MG63 (cell line): ENCODE data around the gene VPS18. TPM values are rescaled to one million over a fixed set of nuclear protein-coding genes. Genes with fewer than 3 reads are reported as not detected.
"Not testable (repeated sequence)": the region's sequence is repeated elsewhere in the genome, so short reads cannot be mapped to it uniquely, and the experiment has no call there.

Experiments used
- DNase-seq: peaks from one replicate; pipeline ENCODE4 v3.0.0-alpha.2; 2020
- H3K27me3 ChIP-seq: fragments of 250-450 bp; sonication (Bioruptor Pico); 2 replicates; pipeline ENCODE4 v1.5.1; 2020; ENCODE audit warnings: mild to moderate bottlenecking, moderate library complexity
- H3K36me3 ChIP-seq: fragments of 250-450 bp; sonication (Bioruptor Pico); 2 replicates; pipeline ENCODE4 v1.5.1; 2020; ENCODE audit warnings: mild to moderate bottlenecking, moderate library complexity
- H3K4me3 ChIP-seq: fragments of 250-450 bp; sonication (Bioruptor Pico); 2 replicates; pipeline ENCODE4 v1.5.1; 2020; ENCODE audit warnings: mild to moderate bottlenecking, moderate library complexity
- H3K9me3 ChIP-seq: fragments of 250-450 bp; sonication (Bioruptor Pico); 2 replicates; pipeline ENCODE4 v1.5.1; 2020; ENCODE audit warnings: mild to moderate bottlenecking, moderate library complexity
- total RNA-seq: library from RNA; depleted of rRNA; stranded (reverse); fragments of >200 nt; shearing (Covaris generic); gene quantifications from 2 replicates; pipeline ENCODE4 v1.2.3, GENCODE V29; 2014; ENCODE audit warnings: low replicate concordance

Gene VPS18
- total RNA-seq, 1 experiment from 2014 or later = 24.8 TPM

DNA sequence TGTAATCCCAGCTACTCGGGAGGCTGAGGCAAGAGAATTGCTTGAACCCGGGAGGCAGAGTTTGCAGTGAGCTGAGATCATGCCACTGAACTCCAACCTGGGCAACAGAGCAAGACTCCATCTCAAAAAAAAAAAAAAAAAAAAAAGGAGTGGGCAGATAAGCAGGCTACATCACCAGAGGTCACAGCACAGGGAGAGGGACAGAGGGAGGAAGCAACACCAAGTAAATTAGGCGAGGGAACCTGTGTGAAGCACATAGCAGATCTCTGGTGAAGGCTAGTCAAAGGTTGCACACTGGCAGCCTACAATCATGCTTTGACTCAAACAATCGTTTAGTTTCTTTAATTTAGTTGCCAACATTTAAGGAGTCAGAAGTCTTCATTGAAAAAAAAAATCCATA, 33.1 kb upstream of the VPS18 start:
- not testable (repeated sequence) for DNase-seq, H3K27me3 ChIP-seq, H3K9me3 ChIP-seq, H3K4me3 ChIP-seq, H3K36me3 ChIP-seq

DNA sequence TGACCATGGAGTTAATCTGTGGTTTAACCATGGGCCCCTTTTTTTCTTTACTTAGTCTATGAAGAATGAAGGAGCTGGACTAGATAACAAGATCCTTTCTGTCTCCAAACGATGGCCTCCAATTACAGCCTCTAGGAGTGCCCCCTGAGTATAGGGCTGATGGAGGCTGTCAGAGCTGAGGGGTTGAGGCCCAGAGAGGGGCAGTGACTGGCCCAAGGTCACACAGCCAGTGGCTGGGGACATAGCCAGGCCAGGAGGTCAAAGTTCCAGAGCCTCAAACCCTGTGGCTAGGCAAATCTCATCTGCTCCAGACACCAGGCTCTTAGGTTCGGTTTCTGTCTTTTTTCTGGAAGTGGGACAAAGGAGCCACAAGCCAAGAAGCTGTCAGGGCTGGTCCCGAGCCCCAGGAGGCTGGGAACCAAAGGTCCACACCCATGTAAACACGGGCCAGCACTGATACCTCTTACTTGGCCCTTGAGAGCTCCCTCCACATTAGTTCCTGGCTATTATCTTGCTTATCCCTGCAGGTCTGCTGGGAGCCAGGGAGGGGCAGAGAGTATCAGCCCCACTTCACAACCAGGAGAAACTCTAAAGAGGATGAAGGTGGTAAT, 30.5 kb upstream of the VPS18 start:
- DNase-seq = no peak

DNA sequence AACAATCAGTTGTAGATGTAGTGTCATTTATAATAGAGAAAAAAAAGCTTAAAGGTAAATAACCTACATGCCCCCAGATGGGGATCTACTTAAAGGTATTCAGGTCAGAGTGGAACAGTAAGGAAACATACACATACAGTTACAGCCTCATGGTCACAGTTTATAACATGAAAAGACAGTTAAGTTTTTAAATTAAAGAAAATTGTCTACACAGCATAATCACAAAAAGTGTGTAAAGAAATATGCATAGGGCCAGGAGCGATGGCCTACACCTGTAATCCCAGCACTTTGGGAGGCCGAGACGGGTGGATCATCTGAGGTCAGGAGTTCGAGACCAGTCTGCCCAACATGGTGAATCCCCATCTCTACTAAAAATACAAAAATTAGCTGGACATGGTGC, 27.1 kb upstream of the VPS18 start:
- no peaks in the 10 kb centered on the region for H3K27me3 ChIP-seq
- no peaks in the 10 kb centered on the region for H3K9me3 ChIP-seq
- DNase-seq = no peak
- H3K36me3 ChIP-seq = no peaks in the 10 kb centered on the region
- H3K4me3 ChIP-seq = no peak overlapping the region

More for the DNA sequence above, 30.5 kb upstream of the VPS18 start:
- Histone ChIP-seq H3K9me3 (no peaks in the 10 kb centered on the region), H3K4me3 (no peak overlapping the region), H3K27me3 (no peaks in the 10 kb centered on the region), H3K36me3 (no peaks in the 10 kb centered on the region)

DNA sequence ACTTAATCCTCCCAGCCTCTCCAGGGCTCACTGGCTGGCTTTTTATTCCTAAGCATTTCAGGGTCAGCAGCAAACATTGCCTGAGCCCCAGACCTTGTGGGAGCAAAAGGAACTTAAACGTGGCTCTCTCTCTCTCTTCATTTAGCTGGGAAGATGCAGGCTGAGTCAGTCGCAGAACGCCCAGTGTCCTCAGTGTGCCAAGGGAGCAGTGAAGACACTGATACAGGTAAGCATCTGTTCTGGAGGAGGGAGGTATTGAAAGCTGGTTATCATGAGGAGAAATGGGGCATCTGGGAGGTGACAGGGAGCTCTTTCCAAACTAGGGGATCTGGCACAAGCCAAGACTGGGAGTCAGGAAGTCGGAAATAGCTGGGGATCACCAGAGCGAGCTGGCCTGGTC, 24.6 kb upstream of the VPS18 start:
- DNase-seq = no peak
- no peak overlapping the region for H3K4me3 ChIP-seq
- no peaks in the 10 kb centered on the region for H3K36me3 ChIP-seq
- H3K27me3 ChIP-seq = no peaks in the 10 kb centered on the region
- H3K9me3 ChIP-seq = no peaks in the 10 kb centered on the region

DNA sequence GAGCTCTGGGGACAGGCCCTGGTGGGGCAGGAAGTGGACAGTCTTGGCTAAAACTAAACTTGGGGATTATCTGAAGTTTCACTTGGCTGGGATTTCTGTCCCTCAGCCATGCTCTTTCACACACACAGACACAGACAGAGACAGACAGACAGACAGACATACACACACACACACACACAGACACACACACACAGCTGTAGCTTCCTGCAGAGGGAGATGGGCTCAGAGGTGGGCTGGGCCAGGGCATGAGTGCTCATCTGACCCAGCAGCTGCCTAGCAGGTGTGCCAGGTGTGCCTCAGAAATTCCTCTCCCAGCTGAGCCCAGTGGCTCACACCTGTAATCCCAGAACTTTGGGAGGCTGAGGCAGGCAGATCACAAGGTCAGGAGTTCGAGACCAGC, 23.5 kb upstream of the VPS18 start:
- no peaks in the 10 kb centered on the region for H3K36me3 ChIP-seq
- no peaks in the 10 kb centered on the region for H3K9me3 ChIP-seq
- H3K27me3 ChIP-seq = no peaks in the 10 kb centered on the region
- peak; percentile 47 for DNase-seq
- no peak overlapping the region for H3K4me3 ChIP-seq

- no peak for DNase-seq
- H3K4me3 ChIP-seq = no peak overlapping the region
- H3K27me3 ChIP-seq = no peaks in the 10 kb centered on the region
- no peaks in the 10 kb centered on the region for H3K9me3 ChIP-seq
- no peaks in the 10 kb centered on the region for H3K36me3 ChIP-seq
Observed at GRCh38 chr15:40871749-40872617, 22.3 kb upstream of the VPS18 start.

- Histone ChIP-seq H3K9me3 (no peaks in the 10 kb centered on the region), H3K27me3 (no peaks in the 10 kb centered on the region), H3K4me3 (peak overlapping the region; percentile 42), H3K36me3 (no peaks in the 10 kb centered on the region)
- no peak for DNase-seq
Observed at GRCh38 chr15:40872791-40873693, 21.2 kb upstream of the VPS18 start.

- peak; percentile 68 for DNase-seq
- H3K9me3 ChIP-seq = no peaks in the 10 kb centered on the region
- H3K27me3 ChIP-seq = no peaks in the 10 kb centered on the region
- peak within 1 kb of the TSS; percentile 42 for H3K4me3 ChIP-seq
- H3K36me3 ChIP-seq = no peaks in the 10 kb centered on the region
Observed at GRCh38 chr15:40873694-40874561, 20.3 kb upstream of the VPS18 start, which contains the start of gene RHOV. Gene RHOV (minus strand): TSS chr15:40874234. CDS start chr15:40874139, 95 bp downstream.

GRCh38 chr15:40875991-40876730, 18.1 kb upstream of the VPS18 start:
- no peaks in the 10 kb centered on the region for H3K36me3 ChIP-seq
- no peaks in the 10 kb centered on the region for H3K9me3 ChIP-seq
- no peak for DNase-seq
- H3K27me3 ChIP-seq = no peaks in the 10 kb centered on the region
- H3K4me3 ChIP-seq = no peak overlapping the region

DNA sequence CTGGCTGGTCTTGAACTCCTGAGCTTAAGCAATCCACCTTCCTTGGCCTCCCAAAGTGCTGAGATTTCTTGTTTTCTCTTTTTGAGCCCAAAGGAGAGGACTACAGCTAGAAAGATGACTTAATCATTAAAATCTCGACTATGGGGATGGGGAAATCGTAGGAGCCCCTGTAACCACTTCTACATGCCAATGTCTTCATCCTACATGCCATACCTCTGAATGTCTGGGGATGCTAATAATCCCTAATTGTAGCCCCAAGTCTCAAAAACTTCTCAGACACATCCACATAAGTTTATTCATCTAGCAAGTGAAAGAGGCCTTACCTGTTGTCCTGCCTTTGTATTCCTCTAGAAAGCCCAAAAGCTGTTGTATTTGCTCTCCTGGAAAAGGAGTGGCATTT, 16.6 kb upstream of the VPS18 start:
- Histone ChIP-seq H3K27me3 (no peaks in the 10 kb centered on the region), H3K36me3 (no peaks in the 10 kb centered on the region), H3K9me3 (no peaks in the 10 kb centered on the region), H3K4me3 (no peak overlapping the region)
- DNase-seq = no peak

DNA sequence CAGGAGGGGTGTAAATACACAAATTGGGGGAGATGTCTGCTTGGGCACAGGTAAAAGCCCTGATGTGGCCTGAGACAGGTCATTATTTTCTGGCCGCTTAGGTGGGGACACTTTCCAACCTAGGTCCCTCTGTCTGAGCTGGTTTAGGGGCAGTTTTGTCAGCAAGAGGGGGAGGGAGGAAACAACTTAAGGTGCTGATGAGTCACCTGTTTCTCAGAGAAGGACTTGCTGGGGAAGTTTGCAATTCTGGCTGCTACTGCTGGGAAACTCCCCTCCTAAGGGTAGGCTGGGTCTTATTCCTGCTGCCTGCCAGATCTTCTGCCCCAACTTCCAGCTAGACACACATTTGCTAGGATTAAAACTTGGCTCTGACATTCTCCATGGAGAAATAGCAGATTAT, 15.5 kb upstream of the VPS18 start:
- no peaks in the 10 kb centered on the region for H3K36me3 ChIP-seq
- H3K9me3 ChIP-seq = no peaks in the 10 kb centered on the region
- peak; percentile 56 for DNase-seq
- H3K4me3 ChIP-seq = no peak overlapping the region
- no peaks in the 10 kb centered on the region for H3K27me3 ChIP-seq

GRCh38 chr15:40879609-40880008, 14.6 kb upstream of the VPS18 start:
- no peaks in the 10 kb centered on the region for H3K27me3 ChIP-seq
- H3K4me3 ChIP-seq = no peak overlapping the region
- no peaks in the 10 kb centered on the region for H3K9me3 ChIP-seq
- DNase-seq = no peak
- H3K36me3 ChIP-seq = no peaks in the 10 kb centered on the region

DNA sequence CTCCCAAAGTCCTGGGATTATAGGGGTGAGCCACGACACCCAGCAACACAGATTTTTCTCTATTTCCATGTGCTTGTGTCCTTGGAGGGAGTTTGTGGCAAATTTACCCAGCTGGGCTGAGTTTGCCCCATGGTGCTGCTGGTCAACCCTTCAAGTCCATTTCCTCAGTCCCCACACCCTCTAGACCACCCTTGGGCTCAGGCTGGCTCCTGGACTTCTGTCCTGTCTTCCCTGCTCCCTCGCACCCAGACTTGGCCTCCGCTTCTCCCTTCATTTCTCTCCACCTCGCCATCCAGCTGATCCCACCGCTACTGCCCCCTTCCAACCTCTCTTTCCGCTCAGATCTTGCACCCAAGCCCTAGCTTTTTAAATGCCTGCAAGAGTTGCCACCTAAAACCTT, 12.9 kb upstream of the VPS18 start:
- Histone ChIP-seq H3K4me3 (no peak overlapping the region), H3K27me3 (no peaks in the 10 kb centered on the region), H3K9me3 (no peaks in the 10 kb centered on the region), H3K36me3 (no peaks in the 10 kb centered on the region)
- no peak for DNase-seq

DNA sequence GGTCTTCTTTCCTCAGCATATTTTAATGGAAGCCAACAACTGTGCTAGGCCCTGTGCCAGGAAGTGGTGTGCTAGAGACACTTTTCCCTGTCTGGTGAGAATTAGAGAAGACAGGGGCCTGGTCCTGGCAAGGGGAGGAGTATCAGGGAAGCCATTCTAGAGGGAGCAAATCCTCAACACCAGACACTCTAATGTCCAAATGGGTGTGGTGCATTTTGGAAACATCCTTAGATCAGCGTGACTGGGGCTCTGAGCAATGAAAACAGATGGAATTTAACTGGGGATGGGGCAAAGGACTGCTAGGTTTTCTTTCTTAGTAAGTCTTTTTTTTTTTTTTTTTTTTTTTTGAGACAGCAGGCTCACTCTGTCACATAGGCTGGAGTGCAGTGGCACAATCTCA, 7.7 kb upstream of the VPS18 start:
- Histone ChIP-seq H3K4me3 (no peak overlapping the region), H3K36me3 (no peaks in the 10 kb centered on the region), H3K9me3 (no peaks in the 10 kb centered on the region), H3K27me3 (no peaks in the 10 kb centered on the region)
- DNase-seq = no peak

- DNase-seq = no peak
- Histone ChIP-seq H3K36me3 (no peaks in the 10 kb centered on the region), H3K4me3 (no peak overlapping the region), H3K27me3 (no peaks in the 10 kb centered on the region), H3K9me3 (no peaks in the 10 kb centered on the region)
Observed at GRCh38 chr15:40889112-40889511, 5.1 kb upstream of the VPS18 start.

DNA sequence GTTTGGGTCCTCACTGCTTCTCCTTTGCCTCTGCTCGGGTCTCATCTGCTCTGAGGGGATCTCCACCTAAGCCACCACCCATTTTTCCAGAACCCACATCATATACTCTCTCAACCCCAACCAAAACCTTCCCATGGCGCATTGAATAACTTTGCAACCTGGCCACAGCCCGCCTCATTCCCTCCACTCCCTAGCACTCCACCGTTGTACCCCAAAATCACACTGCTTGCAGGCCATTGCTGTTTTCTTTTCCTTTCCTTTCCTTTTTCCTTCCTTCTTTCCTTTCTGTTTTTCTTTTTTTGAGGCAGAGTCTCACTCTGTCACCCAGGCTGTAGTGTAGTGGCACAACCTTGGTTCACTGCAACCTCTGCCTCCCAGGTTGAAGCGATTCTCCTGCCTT, 3.1 kb upstream of the VPS18 start:
- Histone ChIP-seq H3K9me3 (no peaks in the 10 kb centered on the region), H3K36me3 (peaks cover 4% of the 10 kb centered on the region), H3K4me3 (no peak overlapping the region), H3K27me3 (no peaks in the 10 kb centered on the region)
- no peak for DNase-seq
